Fibroblast of gingiva (primary cell): ENCODE results near the gene AMZ2.
A peak's percentile ranks its signal among the peaks of the same experiment; 100 is the strongest.
"Not testable (repeated sequence)": the region's sequence is repeated elsewhere in the genome, so short reads cannot be mapped to it uniquely, and the experiment has no call there.

Source experiments
- DNase-seq: peaks from one replicate; pipeline ENCODE4 v3.0.0-alpha.2; 2011; ENCODE audit warnings: low read depth

The AMZ2 gene

DNA sequence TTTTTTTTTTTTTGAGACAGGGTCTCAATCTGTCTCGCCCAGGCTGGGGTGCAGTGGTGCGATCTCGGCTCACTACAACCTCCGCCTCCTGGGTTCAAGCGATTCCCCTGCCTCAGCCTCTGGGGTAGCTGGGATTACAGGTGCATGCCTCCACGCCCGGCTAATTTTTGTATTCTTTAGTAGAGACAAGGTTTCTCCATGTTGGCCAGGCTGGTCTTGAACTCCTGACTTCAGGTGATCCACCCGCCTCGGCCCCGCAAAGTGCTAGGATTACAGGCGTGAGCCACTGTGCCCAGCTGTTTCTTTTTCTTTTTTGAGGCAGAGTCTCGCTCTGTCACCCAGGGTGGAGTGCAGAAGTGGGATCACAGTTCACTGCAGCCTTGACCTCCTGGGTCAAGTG lies 27.1 kb upstream of the AMZ2 start:
- DNase-seq = not testable (repeated sequence)

DNA sequence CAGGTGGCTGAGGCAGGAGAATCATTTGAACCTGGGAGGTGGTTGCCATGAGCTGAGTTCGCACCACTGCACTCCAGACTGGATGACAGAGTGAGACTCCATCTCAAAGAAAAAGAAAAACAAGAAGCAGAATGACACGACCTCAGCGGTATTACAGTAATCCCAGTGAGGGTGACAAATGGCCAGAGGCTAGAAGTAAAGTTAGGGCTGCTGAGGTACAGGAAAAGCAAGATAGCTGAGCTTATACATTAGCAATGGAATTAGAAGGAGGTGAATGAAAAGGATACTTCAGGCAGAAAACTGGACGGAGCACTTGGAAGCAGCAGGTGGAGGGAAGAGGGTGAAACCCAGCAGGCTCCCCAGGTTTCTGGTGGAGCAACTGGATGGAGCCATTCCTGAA lies 26.1 kb upstream of the AMZ2 start:
- no peak for DNase-seq

DNA sequence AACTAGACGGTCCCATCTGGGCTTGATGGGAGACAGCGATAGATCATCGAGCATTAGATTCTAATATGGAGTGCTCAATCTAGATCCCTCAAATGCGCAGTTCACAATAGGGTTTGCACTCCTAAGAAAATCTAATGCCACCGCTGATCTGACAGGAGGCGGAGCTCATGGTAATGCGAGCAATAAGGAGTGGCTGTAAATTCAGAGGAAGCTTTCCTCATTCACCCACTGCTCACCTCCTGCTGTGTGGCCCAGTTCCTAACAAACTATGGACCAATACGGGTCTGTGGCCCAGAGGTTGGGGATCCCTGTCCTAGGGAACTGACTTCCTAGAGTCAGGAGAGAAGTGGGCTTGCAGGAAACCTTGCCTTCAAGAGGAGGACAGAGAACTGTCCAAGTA lies 25.2 kb upstream of the AMZ2 start:
- DNase-seq = no peak

DNA sequence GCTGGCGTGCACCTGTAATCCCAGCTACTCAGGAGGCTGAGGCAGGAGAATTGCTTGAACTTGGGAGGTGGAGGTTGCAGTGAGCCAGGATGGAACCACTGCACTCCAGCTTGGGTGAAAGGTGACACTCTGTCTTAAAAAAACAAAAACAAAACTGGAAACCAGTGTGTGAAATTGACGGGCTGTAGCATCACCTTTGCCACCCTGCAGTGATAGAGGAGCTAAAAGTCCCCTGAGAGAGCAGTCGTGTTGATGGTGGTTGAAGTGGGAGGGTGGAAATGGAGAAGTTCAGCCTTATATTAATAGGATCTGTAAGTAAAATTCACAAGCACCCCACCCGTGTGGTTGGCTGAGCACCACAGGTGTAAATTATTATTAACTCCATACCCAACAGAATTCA lies 22.8 kb upstream of the AMZ2 start:
- DNase-seq = not testable (repeated sequence)

DNA sequence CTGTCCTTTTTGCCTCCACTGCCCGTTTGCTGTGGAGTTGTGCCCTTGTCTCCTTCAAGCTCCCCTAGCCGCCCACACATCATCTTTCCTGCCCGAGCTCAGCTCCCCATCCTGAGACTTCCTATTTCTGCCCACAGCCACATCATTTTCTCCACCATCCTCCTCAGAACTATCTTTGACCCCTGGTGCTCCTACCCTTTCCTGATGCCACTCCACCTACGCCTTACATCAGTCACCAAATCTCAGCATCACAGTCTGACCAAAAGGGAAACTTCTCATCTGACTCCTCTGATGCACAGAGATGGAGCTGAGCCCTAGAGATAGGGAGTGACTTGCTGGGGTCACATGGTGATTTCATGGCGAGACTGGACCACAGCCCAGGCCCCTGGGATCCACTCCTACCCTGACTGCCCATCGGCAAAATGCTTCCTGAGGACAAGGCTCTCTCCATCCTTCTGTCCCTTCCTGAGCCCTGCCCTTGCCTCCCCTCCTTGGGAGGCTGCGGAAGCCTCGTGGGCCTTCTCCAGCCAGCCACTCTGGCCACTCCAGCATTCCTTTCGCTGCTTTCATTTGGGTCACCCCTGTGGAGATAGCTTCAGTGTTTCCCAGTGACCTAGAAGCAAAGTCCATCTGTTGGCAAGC lies 19.7 kb upstream of the AMZ2 start:
- DNase-seq = not testable (repeated sequence)

DNA sequence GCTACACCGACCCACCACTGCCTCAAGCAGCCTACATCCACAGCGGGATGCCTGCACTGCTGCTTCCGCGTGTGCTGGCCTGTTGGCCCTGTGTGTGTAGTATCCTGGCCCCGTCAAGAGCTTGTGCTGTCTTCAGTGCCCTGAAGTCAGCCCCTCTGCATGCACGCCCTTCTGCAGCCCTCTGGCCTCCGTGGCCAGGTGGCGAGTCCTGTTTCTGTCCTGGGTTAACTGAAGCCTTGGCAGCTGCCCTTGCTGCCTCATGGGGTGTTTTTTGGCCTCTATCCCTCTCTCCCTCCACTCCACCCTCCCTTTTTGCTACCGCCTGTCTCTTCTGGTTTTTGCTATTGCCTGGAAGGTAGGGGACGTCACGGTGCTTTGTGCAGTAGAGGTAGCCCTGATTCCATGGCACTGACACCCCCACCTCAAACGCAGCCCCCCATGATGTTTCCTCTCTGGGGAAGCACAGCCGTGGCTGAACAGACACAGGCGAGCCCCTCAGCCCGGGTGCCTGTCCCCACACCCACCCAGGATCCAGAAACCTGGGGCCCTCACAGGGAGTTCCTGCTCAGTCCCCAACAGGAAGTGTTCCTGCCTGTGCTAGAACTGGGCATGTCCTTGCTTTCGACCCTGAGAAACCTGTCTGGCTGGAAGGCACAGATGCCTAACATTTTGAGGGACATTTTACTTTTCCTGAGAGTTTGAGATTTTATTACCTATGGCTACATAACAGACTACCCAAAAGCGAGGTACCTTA lies 18.8 kb upstream of the AMZ2 start:
- DNase-seq = no peak

DNA sequence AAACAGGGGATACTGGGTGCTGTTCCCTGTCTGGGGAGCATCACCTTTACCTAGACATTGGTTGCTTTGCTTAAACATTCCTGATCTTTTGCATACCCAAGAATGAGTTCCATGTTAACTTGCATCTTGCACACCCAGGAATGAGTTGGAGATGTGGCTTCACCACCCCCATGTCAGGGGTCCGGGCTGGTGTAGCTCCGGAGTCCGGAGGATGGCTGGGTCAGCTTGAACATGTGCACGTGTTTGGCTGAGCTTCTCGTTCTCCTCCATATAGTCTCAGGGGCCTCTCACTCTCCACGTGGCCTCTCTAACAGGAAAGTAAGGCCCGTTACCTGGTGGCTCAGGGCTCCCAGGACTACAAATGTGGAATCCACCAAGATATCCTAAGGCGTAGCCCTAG lies 18.2 kb upstream of the AMZ2 start:
- DNase-seq = no peak

DNA sequence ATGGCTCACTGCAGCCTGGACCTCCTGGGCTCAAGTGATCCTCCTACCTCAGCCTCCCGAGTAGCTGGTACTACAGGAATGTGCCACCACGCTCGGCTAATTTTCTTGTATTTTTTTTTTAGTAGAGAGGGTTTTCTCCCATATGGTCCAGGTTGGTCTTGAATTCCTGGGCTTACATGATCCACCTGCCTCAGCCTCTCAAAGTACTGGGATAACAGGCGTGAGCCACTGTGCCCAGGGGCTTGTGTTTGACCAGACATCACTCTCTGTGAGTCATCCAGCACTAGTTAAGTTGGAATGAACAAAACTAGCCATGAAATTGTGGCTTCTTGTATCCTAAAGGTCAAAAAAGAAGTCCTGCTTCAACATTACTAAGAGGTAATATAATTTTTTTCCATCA lies 16.7 kb upstream of the AMZ2 start:
- not testable (repeated sequence) for DNase-seq

DNA sequence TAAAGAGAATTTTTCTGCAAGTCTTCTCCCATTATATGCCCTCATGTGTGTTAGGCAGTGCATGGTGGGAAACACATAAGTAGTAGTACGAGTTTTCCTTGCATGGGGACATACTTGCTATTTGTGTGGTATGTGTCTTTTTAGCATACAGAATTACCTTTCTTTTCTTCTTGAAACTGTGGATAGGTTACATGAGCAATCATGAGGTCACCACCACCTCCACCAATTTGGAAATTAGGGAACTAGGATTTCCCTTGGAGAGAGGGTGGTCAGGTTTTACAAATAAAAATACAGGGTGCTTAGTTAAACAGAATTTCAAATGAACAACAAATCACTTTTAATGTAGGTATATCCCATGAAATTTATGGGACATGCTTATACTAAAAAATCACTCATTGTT lies 16.3 kb upstream of the AMZ2 start:
- DNase-seq = no peak

DNA sequence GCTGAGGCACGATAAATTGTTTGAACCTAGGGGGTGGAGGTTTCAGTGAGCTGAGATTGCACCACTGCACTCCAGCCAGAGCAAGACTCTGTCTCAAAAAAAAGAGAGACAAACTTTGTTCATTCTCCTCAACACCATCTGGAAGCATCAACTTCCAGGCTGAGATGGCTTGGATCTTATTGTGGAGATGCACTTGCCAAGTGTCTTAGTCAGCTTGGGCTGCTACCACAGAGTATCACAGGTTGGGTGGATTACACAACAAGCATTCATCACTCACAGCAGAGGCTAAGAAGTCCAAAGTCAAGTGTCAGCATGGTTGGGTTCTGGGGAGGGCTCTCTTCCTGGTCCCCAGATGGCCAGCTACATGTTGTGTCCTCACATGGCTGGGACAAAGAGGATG lies 15.1 kb upstream of the AMZ2 start:
- DNase-seq = peak; percentile 69

DNA sequence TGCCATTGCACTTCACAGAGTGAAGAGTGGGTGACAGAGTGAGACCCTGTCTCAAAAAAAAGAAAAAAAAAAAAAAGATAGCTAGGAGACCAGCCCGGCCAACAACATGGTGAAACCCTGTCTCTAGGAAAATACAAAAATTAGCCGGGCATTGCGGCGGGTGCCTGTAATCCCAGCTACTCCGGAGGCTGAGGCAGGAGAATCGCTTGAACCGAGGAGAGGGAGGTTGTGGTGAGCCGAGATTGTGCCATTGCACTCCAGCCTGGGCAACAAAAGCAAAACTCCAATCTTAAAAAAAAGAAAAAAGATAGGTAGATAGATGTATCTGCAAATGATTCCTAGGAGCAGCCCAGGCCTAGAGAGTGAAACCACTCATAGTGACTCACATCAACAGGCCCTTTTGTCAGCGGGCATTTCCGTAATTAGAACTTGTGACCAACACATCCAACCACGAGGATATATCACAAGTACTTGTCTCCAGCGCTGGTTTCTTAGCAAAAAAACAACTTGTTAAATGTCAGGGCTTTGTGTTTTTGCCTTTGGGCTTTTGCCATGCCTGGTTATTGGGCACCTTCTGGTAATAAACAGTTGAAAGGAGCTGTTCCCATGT lies 13.0 kb upstream of the AMZ2 start:
- DNase-seq = peak; percentile 55

DNA sequence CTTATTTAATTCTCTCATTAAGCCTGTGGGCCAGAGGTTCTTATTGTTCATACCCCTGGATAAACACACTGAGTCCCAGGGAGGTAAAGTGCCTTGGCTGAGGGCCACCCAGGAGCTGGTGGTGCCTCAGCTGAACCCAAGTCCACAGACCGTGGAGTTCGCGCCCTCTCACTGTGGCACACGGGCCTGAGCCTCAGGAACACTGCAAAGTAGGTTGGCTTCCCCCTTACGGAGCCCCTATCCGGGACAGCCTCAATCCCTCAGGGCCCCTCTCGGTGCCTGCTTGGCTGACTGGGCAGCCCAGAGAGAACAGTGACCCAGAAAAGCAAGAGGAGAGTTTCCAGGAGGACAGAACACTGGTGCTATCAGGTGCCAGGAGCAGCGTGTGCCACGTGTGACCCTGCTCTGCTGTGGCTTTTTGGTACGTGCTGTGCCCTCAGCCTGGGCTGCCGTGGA lies 12.5 kb upstream of the AMZ2 start:
- not testable (repeated sequence) for DNase-seq

DNA sequence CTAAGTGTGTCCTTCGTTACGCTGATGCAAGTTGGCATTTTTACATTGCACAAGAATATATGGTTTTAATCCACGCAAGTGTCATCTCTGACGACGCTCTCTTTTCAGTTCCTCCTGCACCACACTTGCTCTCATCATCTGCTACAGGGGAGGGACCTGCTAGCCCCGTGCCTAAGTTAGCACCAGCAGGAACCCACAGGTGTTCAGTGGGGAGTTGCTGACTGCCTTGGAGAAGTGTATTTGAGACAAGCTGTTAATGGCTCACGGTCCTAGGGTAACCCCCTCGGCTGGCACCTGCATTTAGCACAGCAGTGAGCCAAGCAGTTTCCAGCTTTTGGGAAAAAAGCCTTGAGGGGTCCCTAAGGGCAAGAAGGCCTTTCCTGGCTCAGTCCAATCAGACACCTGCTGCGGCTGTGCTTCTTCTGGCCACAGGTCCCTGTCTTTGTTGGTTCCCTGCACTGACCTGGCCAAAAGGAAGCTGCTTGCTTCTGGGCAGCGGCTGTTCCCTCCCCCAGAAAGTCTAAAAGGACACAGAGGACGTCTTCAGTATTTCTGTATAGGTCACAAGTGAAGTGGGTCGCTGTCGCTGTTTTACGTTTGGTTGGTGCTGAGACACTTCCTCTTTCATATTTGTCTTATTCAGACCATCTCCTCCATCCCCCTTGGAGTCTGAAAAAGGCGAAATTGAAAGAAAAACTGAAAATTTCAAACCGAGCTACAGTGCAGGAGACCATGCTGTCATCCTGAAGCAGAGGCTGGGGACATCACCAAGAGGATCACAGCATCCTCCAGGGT lies 10.3 kb upstream of the AMZ2 start:
- DNase-seq = not testable (repeated sequence)

DNA sequence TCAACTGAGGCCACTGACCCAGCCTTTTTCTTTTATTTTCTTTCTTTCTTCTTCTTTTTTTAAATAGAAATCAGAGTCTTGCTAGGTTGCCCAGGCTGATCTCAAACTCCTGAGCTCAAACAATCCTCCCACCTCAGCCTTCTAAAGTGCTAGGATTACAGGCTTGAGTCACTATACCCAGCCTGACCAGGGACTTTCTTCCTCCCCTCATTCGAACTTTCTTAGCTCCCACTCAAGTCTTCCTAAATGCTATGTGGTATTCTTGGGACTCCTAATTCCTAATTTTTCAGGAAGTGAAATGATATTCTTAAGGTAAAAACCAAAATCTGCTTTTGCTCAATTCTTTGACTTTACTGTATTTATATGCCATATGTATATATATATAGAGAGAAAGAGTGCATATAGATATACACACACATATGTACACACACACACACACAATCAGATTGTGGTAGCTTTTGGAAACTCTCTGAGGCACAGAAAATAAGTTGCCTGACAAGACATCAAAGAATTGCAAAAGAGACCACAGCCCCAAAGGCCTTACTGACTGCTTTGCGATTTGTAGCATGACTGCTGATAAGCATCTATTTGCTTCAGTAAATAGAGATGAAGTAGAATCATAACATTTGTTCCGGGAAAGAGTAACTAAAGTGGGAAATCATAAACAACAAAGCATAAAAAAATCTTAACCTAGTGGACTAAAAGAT lies 9.5 kb upstream of the AMZ2 start:
- no peak for DNase-seq

DNA sequence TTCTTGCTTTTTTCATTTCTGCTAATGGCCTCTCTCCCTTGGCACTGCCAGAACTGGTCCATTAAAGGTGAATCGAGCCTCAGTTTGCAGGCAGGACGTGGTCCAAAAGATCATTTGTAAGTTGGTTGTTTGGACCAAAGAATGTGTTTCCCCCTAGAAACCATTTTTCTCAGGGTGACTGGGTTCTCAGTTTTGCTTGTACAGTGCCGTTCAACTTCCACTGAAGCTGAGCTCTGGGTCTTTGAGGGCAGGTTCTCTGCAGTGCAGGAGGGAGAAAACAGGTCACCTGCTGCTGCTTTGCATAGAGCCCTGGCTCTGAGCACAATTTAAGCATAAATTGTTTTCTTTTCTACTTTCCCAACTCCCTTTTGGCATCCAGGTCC lies 9.0 kb upstream of the AMZ2 start:
- no peak for DNase-seq

DNA sequence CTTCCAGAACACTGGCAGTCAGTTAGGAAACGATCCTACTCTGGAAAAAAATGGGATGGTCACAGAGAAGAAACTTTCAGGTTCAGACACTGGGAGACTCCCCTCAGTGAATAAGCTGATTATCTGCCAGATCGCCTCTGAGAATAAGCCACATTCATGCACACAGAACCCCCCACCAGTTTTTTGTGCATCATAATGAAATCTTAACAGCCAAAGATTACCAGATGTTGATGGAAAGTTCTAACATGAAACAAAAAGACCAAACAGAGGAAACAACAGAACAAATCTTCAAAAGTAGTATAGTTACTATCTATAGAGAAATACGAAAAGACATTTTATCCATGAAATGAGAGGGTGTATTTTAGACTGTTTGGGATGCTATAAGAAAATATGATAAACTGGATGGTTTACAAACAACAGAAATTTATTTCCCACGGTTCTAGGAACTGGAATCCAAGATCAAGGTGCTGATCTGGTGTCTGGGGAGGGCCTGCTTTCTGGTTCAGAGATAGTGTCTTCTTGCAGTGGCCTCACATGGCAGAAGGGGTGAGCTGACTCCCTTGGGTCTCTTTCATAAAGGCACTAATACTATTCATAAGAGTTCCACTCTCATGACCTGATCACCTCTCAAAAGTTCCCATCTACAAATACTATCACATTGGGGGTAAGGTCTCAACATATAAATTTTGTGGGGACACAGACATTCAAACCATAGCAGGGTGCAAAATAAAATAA lies 8.0 kb upstream of the AMZ2 start:
- DNase-seq = no peak

DNA sequence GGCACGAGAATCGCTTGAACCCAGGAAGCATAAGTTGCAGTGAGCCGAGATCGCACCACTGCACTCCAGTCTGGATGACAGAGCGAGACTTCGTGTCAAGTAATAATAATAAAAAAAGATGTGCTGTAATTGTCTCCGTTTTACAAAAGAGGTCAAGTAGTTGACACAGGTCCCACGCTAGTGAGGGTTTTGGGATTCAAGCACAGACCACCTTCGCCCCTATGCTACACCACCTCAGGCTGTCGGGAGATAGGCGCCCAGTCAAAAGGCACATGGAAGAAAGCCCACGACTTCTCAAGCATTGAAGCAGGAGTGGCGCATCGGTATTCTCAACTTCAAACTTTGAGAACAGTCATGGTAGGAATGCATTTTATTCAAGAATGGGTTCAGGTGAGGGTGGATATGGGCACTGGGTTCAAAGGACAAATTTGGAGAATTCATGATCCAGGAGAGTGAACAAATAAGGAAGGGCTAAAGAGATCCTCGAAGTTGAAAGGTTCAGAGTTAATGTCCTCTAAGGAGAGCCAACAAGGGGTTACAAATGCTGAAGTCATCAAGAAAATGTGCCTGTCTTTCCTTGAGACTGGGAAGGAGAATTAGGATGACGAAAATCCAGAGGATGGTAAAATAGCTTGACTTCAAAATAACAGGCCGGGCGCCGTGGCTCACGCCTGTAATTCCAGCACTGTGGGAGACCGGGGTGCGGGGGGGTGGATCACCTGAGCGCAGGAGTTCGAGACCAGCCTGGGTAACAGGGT lies 1.4 kb upstream of the AMZ2 start:
- DNase-seq = no peak

DNA sequence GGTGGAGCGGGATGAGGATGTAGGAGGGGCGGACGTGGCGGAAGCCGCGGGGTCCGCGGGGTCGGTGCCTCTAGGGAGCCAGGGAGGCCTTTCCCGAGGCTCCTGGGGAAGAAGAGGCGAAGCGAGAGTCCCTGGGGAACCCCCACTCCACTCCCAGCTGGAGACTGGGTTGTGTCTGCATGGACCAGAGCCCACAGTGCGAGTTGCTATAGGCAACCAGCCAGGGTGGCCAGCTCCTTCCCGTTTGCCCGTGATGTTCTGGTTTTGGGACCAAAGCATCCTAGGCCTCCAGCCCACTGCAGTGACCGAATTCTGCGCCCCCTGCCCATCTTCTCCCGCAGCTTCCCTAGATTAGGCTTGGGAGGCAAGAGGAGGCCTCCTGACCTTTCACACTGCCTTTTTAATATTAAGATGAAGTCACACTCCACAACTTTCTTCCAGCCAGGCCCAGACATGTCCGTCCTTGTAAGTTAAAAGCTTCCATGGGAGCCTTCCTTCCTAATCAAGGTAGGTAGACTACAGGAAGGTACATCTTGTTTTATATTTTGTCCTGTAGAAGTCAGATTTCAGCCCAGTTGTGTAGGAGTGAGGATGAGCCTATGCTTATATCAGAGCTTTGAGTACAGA lies 469 bp downstream of the AMZ2 start:
- peak; percentile 87 for DNase-seq

DNA sequence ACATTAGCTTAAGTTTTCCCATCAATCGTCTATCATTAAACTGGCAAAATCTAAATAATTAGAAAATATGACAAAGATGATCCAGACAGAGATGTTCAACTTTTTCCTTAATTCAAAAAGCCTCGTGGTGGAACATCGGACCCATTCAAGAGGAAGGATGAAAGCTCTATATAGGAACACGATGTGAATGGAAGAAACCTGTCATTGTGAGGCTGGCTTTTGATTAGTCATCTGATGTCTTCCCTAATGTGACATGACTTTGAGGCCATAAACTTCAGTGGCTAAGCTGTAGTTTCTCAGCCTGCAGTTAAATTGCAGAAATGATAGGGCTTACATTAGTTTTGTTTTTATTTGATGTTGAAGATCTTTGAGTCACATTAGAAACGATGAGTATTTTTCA lies 1.0 kb downstream of the AMZ2 start:
- no peak for DNase-seq

DNA sequence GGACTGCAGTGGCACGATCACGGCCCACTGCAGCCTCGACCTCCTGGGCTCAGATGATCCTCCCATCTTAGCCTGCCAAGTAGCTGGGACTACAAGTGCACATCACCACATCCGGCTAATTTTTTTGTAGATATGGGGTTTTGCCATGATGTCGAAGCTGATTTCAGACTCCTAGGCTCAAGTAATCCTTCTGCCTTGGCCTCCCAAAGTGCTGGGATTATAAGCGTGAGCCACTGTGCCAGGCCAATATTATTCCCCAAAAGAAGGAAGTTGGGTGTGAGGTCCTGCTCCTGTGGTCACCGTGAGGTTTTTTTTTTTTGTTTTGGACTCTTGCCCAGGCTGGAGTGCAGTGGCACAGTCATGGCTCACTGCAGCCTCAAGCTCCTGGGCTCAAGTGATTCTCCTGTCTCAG lies 1.5 kb downstream of the AMZ2 start:
- DNase-seq = no peak
